ENCODE results near the gene ZNF862.

GRCh38 chr7:149851449-149851848 is 13.3 kb downstream of the ZNF862 start:
- TF ChIP-seq TAF1 (IDR thresholded peaks at IDR 0.05; ENCODE audit: borderline replicate concordance, insufficient read depth, low read length): no peak
- no peak for TF ChIP-seq REST (IDR thresholded peaks at IDR 0.05; ENCODE audit: insufficient read depth in 1 of 2, low read depth in 2 of 2, low read length in 2 of 2)
- no peak for TF ChIP-seq POLR2AphosphoS5 (IDR thresholded peaks at IDR 0.05; ENCODE audit: low read depth, low read length)
- TF ChIP-seq SIN3A (IDR thresholded peaks at IDR 0.05; ENCODE audit: borderline replicate concordance, insufficient read depth, low read length): no peak
- TF ChIP-seq FOXP2 (optimal IDR thresholded peaks at IDR 0.05; ENCODE audit: borderline replicate concordance, extremely low read depth, extremely low read length, insufficient read depth): no peak

Measured in PFSK-1 (cell line).